ENCODE results near the gene KMT2C.

- TF ChIP-seq CTCF (conservative IDR thresholded peaks at IDR 0.05; ENCODE audit: low read length), result no peak
- TF ChIP-seq EZH2phosphoT487 (IDR thresholded peaks at IDR 0.05; ENCODE audit: borderline replicate concordance), result no peak
These were observed 323.0 kb downstream of the KMT2C start for GRCh38 chr7:152112829-152113228.

Measured in Loucy (cell line).